ENCODE results near the gene ZGLP1. TPM values are rescaled to one million over a fixed set of nuclear protein-coding genes. Genes with fewer than 3 reads are reported as not detected.

Gene ZGLP1
- total RNA-seq = 1 to 10 TPM in 1 of 4 donors, under 1 TPM in 1, not detected in 2; 0.80 to 3.1 TPM

DNA sequence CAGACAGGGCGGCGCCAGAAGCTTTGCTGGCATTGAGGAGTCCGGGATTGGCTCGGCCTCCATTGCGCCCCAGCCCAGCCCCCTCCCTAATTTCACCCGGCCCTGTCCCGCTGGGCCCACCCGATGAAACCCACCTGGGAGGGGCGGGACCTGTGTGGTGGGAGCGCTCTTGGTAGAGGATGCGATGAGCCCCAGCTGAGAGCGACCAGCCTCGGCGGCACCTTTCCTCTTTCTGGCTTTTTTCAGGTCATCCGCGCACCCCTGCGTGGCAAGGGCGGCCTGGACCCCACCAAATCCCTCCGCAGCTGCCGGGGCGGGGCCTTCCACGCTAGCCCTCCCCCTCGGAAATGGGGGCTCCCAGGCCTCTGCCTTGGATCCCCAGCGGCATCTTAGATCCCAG is at the start of gene ZGLP1:
ZGLP1 (minus strand) TSS at position 393 of the 400 bp plus-strand sequence.
- Histone ChIP-seq H3K27me3 (no peaks in the 10 kb centered on the region), H3K4me3 (no peak within 1 kb of the TSS), H3K36me3 (no peaks in the 10 kb centered on the region), H3K4me1 (no peaks in the 10 kb centered on the region), H3K9me3 (no peaks in the 10 kb centered on the region), H3K27ac (no peak within 1 kb of the TSS)
- DNase-seq = no peak
- in situ Hi-C loops (cut with MboI; ENCODE audit: low sequenced_read_pairs in 4 of 4) = no loop called here
- intact Hi-C loops (cut with DNase I; ENCODE audit: low total_unique reads) = no loop called here
- no peak for ATAC-seq
- no peak for TF ChIP-seq POLR2A (IDR thresholded peaks at IDR 0.05)
- no peak for TF ChIP-seq CTCF (IDR thresholded peaks at IDR 0.05 in 4 of 5, conservative IDR thresholded peaks at IDR 0.05 in 1 of 5)

DNA sequence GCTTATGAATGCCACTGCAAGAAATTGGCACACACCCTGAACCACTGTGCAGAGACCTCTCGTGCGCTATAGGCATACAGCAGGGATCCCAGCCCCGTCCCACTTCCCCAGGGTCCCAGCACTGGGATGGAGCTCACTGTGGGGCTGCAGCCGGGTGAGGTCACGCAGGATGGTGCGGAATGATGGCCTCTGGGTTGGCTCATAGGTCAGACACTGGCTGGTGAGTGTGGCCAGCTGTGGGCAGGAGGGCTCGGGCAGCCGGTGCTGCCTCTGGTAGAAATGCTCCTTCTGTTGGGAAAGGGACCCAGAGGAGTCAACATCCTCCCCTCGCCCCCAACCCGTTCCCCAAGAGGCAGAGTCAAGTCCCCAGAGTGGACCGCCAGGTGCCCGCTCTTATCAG is 46.8 kb upstream of the ZGLP1 start:
- ATAC-seq (no peak), DNase-seq (no peak)
- TF ChIP-seq POLR2A (IDR thresholded peaks at IDR 0.05) (no peak), CTCF (IDR thresholded peaks at IDR 0.05 in 4 of 5, conservative IDR thresholded peaks at IDR 0.05 in 1 of 5) (no peak)
- peaks cover 0 to 59% of the 10 kb centered on the region in 2 donors for H3K36me3 ChIP-seq
- no peaks in the 10 kb centered on the region for H3K27me3 ChIP-seq
- in situ Hi-C loops (cut with MboI; ENCODE audit: low sequenced_read_pairs in 4 of 4) (no loop called here), intact Hi-C loops (cut with DNase I; ENCODE audit: low total_unique reads) (no loop called here)
- H3K4me1 ChIP-seq = no peaks in the 10 kb centered on the region
- no peak overlapping the region for H3K4me3 ChIP-seq
- no peak overlapping the region for H3K27ac ChIP-seq
- no peaks in the 10 kb centered on the region for H3K9me3 ChIP-seq

DNA sequence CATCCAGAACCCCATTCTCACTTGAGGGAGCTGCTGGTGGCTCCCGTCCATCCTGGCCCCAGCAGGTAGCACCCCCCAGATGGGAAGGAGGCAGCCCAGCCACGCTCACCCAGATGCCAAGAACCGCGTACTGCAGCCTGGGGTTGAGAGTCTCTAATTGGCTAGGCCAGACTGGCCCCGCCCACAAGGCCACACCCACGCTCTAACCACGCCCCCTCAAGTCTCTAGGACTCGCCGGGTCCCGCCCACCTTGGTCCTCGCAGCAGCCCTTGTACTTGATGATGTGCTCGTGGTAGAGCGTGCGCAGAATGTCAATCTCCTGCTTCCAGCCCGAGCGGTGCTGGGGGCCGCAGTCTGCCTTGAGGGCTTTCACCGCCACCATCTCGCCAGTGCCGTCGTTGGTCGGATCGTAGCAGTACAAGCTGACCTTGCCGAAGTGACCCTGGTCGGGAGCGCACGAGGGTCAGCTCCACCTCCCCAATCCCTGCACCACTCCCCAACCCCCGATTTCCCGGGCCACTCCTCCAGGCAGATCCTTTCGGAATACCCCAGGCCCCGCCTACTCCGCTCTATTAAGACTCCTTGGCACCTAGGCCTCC is 44.3 kb upstream of the ZGLP1 start:
- TF ChIP-seq POLR2A (IDR thresholded peaks at IDR 0.05) (no peak), CTCF (IDR thresholded peaks at IDR 0.05 in 4 of 5, conservative IDR thresholded peaks at IDR 0.05 in 1 of 5) (no peak)
- peaks cover 0 to 41% of the 10 kb centered on the region in 2 donors for H3K36me3 ChIP-seq
- ATAC-seq (peak in 1 of 2 donors; percentile 49), DNase-seq (peak in 1 of 2 donors; percentile 42)
- H3K4me1 ChIP-seq = no peaks in the 10 kb centered on the region
- in situ Hi-C loops (cut with MboI; ENCODE audit: low sequenced_read_pairs in 4 of 4) (no loop called here), intact Hi-C loops (cut with DNase I; ENCODE audit: low total_unique reads) (no loop called here)
- H3K4me3 ChIP-seq = peak overlapping the region in 2 of 4 donors; percentile 15 to 33
- H3K27ac ChIP-seq = peak overlapping the region in 2 of 4 donors; percentile 11 to 34
- H3K27me3 ChIP-seq = no peaks in the 10 kb centered on the region
- H3K9me3 ChIP-seq = no peaks in the 10 kb centered on the region

DNA sequence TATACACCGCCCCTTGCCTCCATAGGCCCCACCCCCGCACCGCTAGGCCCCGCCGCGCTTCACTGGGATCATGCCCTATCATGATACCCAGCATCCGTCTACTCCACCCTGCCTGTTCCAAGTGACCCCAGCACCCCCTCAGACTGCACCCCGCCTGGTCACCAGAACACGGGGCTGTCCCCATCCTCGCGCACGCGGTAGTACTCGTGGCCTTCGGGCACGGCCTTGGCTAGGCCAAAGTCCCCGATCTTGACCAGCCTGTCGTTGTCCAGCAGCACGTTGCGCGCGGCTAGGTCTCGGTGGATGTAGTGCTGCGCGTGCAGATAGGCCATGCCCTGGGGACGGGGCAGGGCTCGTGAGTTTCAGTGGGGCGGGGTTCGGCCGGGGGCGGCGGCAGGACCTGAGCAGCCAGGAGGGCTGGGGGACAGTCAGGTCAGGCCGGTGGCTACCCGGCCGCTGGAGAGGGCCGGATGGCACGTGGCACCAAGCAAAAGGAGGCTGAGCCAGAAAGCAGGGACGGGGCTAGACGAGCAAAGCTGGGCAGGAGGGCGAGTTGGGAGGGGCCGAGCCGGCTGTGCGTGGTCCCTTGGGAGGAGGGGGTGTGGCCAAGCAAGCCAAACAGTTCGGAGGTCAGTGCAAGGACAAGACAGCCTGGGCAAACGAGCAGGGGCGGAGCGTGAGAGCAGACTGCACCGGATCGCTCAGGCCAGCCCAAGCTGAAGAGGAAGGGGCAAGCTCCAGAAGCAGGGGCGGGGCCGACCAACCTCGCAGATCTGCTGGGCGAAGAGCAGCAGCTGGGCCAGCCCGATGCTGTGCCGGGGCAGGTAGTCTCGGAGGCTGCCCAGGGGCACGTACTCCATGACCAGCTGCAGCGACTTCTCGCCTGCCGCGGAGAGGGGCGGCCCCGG is 43.4 kb upstream of the ZGLP1 start:
- TF ChIP-seq CTCF (IDR thresholded peaks at IDR 0.05 in 4 of 5, conservative IDR thresholded peaks at IDR 0.05 in 1 of 5) (no peak), POLR2A (IDR thresholded peaks at IDR 0.05) (no peak)
- ATAC-seq (peak; percentile 54 to 71), DNase-seq (peak; percentile 27 to 50)
- intact Hi-C loops (cut with DNase I; ENCODE audit: low total_unique reads) (no loop called here), in situ Hi-C loops (cut with MboI; ENCODE audit: low sequenced_read_pairs in 4 of 4) (no loop called here)
- Histone ChIP-seq H3K36me3 (peaks cover 0 to 34% of the 10 kb centered on the region in 2 donors), H3K27ac (peak overlapping the region in 3 of 4 donors; percentile 44 to 71 (median 67)), H3K4me1 (no peaks in the 10 kb centered on the region), H3K9me3 (no peaks in the 10 kb centered on the region), H3K4me3 (peak overlapping the region in 2 of 4 donors; percentile 15 to 33), H3K27me3 (no peaks in the 10 kb centered on the region)
